HG02588 (cell line): ENCODE data around the gene CINP.

Source experiments
- ATAC-seq: cut with Tn5 transposase; IDR thresholded peaks from one replicate; pipeline ENCODE4 v1.9.1; 2021; ENCODE audit warnings: mild to moderate bottlenecking, moderate library complexity; ENCODE audit not compliant: unreplicated experiment

The CINP gene

GRCh38 chr14:102362545-102363181, at the start of gene CINP, which contains the start of gene TECPR2:
Gene CINP (minus strand): TSS chr14:102362890. CDS start chr14:102362851, 39 bp downstream.
Gene TECPR2 (plus strand): TSS chr14:102362941. CDS start chr14:102376722, 13,781 bp downstream.
- ATAC-seq = peak; percentile 94

DNA sequence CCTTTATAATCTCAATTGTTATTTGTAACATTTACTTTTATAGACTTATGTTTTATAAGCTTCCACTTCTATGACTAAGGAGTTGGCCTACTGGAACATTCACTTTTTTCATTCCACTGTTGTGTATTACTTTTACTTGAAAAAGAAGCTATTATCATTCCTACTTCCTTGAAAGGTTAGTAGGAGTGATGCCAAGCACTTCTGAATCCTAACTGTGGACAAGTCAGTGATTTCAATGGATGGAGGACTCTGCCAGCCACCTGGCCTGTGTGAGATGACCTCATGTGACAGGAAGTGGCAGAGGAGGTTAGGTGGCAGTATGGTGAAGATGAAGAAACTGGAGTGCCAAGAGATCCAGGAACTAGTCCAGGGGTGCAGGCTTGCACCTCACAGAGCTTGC, 46.0 kb upstream of the CINP start:
- ATAC-seq = no peak

DNA sequence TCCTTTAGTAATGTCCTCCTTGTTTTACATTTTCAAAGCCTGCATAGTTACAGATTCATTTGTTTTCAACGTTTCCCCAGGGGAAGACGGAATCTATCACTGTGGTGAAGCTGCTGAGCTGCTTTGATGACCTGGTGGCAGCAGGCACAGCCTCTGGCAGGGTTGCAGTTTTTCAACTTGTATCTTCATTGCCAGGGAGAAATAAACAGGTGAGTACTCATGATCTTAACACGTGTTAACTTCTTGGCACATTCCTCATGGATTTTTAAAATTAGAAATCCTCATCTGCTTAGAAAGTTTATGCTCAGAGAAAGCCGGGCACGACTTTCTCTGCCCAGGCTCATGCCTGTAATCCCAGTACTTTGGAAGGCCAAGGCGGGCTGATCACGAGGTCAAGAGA, 44.6 kb upstream of the CINP start:
- ATAC-seq = no peak

DNA sequence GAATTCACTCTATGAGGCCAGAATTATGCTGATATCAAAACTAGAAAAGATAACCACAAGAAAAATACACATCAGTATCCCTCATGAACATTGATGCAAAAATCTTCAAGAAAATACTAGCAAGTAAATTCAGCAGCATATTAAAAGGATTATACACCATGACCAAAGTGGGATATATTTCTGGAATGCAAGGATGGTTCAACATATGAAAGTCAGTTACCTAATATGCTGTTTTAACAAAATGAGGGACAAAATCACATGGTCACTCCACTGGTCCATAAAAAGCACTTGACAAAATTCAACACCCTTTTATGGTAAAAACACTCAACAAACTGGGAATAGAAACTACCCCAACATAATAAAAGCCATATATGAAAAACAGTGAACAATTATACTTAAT, 40.3 kb upstream of the CINP start:
- no peak for ATAC-seq

GRCh38 chr14:102396521-102396920, 33.8 kb upstream of the CINP start:
- no peak for ATAC-seq

DNA sequence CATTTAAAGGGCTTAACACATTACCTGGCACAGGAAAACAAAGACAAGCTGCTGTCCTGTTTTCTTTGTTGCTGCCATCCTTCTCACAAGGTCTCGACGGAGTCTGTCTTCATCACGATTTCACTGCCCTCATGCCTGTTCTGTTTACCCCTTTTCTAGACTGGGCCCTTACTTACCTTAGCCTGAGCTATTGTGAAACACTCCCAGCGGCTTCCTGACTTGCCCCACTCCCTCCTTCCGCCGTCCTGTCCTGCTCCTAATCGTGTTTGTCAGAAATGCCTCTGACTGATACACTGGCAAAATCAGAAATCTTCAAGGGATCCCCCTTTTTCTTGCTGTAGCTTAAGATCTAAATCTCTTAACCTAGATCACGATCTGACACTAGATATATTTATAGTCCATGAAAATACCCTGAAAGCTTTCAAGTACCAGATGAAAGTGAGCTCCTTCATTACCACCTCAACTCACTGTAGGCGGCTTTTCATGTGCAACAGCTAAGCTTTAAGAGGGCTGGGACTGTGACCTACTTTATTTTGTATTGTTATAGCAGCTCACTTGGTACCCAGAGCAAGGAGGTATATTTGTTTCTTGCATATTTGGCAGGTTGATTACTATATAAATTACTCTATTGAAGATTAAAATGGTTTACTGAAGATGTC, 32.2 kb upstream of the CINP start:
- no peak for ATAC-seq

- ATAC-seq = no peak
Measured at GRCh38 chr14:102392506-102392905, 29.8 kb upstream of the CINP start.

GRCh38 chr14:102390064-102390855, 27.6 kb upstream of the CINP start:
- ATAC-seq = no peak

DNA sequence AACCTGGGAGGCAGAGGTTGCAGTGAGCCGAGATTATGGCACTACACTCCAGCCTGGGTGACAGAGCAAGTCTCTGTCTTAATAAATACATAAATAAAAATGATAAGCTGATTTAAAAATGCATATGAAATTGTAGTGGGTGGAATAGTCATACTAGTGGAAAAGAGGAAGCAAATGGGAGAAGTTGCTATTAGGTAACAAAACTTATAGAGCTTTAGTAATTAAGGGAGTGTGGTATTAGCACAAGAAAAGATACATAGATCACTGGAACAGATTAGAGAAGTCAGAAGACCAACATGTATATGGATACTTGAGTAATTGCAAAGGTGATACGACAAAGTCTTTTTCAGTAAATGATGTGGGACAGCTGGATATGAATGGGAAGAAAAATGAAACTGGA, 26.6 kb upstream of the CINP start:
- ATAC-seq = no peak

DNA sequence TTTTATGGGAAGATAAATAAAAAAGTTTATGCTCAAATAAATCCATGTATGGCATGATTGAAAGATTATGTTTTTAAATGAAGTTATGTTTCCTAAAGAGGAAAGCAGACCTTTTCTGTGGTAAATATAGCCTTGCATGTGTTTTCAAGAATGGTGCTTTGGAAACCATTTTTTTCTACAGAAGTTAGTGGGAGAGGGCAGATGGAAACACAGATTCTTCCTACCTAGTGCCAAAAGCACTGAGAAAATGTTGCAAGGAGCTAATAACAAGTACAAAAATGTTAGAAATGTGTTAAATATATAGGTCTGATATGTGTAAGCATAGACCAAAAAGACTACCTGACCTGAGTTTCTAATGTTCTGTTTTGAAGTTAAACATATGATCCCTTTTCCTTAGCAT, 24.4 kb upstream of the CINP start:
- ATAC-seq = no peak

- ATAC-seq = no peak
Measured at GRCh38 chr14:102378830-102379229, 16.1 kb upstream of the CINP start.

DNA sequence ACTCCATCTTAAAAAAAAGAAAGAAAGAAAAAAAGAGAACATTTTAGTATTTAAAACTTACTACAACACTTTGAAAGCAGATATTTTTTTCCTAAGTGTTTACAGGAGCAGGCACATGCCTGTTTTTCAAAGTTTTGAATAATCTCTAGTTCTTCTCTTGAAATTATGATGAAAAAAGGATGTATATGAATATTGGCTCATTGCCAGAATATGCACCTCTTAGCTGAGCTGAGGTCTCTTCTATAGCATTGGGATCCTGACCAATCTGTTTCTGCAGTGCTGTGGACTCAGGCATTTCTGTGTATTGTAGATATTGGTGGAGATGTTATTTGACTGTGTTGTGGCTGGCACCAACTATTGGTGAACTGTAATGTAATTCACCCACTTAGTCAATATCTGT, 15.0 kb upstream of the CINP start:
- no peak for ATAC-seq

DNA sequence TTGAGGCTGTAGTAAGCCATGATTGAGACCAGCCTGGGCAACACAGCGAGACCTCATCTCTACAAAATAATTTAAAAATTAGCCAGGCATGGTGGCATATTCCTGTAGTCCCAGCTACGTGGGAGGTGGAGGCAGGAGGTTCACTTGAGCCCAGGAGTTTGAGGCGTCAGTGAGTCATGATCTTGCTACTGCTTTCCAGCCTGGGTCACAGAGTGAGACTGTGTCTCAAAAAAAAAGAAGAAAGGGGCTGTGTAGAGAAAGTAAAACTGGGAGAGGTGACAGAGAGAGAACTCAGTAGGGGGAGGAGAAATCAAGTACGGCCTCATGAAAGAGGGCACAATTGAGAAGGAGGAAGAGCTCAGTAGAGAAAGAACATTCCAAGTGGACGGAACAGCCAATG, 12.4 kb upstream of the CINP start:
- ATAC-seq = no peak

DNA sequence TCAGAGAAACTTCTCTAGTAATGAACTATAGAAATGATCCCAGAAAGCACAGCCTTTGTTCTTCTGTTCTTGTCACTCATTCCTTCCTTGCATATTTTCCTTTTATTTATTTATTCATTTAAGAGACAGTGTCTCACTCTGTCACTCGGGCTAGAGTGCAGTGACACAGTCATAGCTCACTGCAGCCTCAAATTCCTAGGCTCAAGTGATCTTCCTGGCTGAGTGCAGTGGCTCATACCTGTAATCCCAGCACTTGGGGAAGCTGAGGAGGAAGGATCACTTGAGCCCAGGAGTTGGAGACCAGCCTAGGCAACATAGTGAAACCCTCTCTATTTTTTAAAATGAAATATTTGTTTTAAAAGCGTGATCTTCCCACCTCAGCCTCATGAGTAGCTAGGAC, 11.6 kb upstream of the CINP start:
- no peak for ATAC-seq

DNA sequence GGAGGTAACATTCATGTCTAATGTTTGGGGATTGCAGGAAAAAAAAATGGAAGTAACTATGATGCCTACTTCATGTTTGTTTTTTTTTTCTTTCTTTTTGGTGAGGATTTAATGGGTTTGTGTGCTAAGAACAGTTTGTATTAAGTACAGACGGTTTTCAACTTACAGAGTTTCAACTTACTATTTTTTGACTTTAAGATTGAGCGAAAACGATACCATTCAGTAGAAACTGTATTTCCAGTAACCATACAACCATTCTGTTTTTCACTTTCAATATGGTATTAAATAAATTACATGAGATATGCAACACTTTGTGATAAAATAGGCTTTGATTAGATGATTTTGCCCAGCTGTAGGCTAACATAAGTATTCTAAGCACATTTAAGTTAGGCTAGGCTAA, 10.4 kb upstream of the CINP start:
- ATAC-seq = no peak

DNA sequence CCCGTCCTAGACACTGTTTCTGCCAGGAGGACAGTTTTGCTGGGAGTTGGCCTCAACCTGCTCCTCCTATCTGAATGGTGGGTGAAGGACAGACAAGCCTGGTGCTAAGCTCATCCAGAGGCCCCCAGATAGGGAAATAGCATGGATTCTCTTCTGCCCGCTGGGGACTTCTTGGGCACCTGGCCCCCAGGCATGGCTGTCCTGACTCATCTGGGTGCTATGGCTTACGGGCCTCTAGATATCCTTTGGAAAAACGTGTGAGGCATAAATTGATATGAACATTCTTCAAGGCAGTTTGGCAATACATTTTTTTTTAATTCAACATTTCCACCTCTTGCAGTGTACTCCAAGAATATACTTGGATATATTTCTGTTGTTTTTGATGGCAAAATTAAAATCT, 8.7 kb upstream of the CINP start:
- no peak for ATAC-seq

- ATAC-seq = no peak
Measured at GRCh38 chr14:102370305-102370809, 7.7 kb upstream of the CINP start.

GRCh38 chr14:102363182-102363943, 673 bp upstream of the CINP start:
- ATAC-seq = peak; percentile 23

GRCh38 chr14:102362084-102362483, 606 bp downstream of the CINP start:
- ATAC-seq = peak; percentile 28

DNA sequence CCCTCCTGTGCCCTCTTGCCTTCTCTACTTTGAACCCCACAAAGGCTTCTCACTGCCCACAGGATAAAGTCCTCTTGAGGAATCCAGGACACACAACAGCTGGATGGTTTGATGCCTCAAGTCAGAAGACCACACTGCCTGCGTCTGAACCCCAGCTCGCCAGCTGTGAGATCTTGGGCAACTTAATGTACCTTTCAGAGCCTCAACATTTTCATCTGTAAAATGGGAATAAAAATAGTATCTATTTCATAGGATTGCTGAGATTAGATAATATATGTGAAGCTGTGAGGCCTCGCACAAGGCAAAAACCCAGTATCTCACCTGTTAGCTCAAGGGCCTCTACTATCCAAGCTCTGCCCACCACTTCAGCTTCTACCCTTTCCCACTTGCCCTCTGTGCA, 2.3 kb downstream of the CINP start:
- ATAC-seq = no peak

DNA sequence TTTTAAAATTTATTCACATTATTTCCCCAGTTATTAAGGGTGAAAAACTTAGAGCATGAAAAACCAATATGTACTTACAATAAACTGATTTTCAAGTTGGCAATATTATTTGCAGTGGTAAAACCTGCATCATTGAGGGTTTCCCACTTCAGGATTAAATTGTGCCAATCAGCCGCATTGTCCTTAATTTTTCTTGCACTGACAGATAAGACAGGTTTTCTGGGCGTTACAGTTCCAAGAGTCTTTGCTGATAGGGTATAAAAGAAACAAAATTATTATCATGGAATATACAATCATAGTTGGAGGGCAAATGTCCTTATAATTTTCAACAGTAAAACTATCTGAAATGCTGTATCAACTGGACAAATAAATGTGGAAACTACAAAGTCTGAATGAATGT, 3.3 kb downstream of the CINP start:
- ATAC-seq = no peak
